WERI-Rb-1 (cell line): ENCODE data around the gene GRIP1.

Experiments
- DNase-seq: peaks from one replicate; pipeline ENCODE4 v3.0.0-alpha.2; 2020
- H3K27ac ChIP-seq: fragments of 250-450 bp; sonication (Bioruptor Pico); 2 replicates; pipeline ENCODE4 v1.5.1; 2020; ENCODE audit warnings: mild to moderate bottlenecking, moderate library complexity
- H3K27me3 ChIP-seq: fragments of 250-450 bp; sonication (Bioruptor Pico); 2 replicates; pipeline ENCODE4 v1.5.1; 2021; ENCODE audit warnings: mild to moderate bottlenecking, low read depth, moderate library complexity; ENCODE audit not compliant: insufficient read depth, severe bottlenecking
- H3K36me3 ChIP-seq: fragments of 250-450 bp; sonication (Bioruptor Pico); 2 replicates; pipeline ENCODE4 v1.5.1; 2020; ENCODE audit warnings: mild to moderate bottlenecking, moderate library complexity
- H3K4me3 ChIP-seq: 2 replicates; pipeline ENCODE4 v1.5.1; 2011; ENCODE audit warnings: low read depth, mild to moderate bottlenecking, control low read depth, low read length
- H3K9me3 ChIP-seq: fragments of 250-450 bp; sonication (Bioruptor Pico); 2 replicates; pipeline ENCODE4 v1.5.1; 2021; ENCODE audit warnings: mild to moderate bottlenecking, moderate library complexity; ENCODE audit not compliant: severe bottlenecking
- TF ChIP-seq, protein P1 (sequence below): IDR thresholded peaks from 2 replicates; pipeline ENCODE4 v1.5.1; 2011; ENCODE audit warnings: low read depth, mild to moderate bottlenecking, control low read depth, inconsistent platforms, low read length

Gene GRIP1

DNA sequence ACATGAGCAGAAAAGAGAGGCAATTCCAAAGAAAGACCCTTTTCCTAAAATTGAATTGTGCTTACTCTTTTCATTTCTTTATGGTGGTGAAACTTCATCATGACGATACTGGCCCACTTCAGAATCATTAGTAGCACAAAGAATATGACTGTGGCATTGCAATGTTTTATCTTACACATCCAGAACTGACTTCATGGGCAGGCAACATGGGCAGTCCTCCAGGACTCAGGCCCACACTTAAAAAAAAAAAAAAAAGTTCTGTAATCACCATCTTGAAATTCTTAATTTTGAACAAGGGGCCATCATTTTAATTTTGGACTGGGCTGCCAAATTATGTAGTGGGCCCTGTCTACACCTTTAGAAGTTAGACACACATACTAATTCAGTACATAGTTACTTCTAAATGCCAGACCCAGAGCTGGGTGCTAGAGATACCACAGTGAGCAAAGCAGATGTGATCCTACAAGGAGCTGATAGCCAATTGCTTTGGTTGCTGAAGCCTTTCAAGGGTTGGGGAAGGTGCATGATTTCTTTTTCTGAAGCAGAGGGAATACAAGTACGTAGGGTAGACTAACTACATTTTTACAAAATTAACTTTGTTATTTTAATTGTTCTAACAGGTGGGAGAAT lies 341.4 kb downstream of the GRIP1 start:
- H3K9me3 ChIP-seq = no peaks in the 10 kb centered on the region

DNA sequence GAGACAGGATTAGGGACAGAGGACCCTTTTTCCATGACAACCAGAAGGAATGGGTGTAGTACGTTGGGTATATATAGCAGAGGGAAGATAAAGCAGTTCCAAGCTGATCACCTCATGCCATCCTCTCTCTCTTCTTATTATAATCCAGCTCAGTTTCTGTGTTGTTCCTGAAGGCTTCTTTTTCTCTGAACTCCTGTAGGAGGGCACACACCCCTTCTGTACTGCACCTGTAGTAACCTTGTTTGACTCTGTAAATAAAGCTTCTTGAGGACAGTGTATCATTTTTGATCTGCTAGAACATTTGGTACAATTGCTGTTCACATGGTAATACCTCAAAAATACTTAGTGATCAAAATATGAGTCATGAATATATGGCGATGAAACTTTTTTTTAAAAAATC lies 343.1 kb downstream of the GRIP1 start:
- Histone ChIP-seq H3K27ac (no peak overlapping the region), H3K27me3 (no peaks in the 10 kb centered on the region), H3K4me3 (no peak overlapping the region), H3K36me3 (peaks cover 3% of the 10 kb centered on the region; the same call in 1 of the 2 replicates), H3K9me3 (no peaks in the 10 kb centered on the region)
- TF ChIP-seq, protein P1, sequence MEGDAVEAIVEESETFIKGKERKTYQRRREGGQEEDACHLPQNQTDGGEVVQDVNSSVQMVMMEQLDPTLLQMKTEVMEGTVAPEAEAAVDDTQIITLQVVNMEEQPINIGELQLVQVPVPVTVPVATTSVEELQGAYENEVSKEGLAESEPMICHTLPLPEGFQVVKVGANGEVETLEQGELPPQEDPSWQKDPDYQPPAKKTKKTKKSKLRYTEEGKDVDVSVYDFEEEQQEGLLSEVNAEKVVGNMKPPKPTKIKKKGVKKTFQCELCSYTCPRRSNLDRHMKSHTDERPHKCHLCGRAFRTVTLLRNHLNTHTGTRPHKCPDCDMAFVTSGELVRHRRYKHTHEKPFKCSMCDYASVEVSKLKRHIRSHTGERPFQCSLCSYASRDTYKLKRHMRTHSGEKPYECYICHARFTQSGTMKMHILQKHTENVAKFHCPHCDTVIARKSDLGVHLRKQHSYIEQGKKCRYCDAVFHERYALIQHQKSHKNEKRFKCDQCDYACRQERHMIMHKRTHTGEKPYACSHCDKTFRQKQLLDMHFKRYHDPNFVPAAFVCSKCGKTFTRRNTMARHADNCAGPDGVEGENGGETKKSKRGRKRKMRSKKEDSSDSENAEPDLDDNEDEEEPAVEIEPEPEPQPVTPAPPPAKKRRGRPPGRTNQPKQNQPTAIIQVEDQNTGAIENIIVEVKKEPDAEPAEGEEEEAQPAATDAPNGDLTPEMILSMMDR = no peak
- DNase-seq = no peak

More for the DNA sequence above, 341.4 kb downstream of the GRIP1 start:
- H3K27ac ChIP-seq = no peak overlapping the region
- DNase-seq = no peak
- TF ChIP-seq, protein P1 = no peak
- H3K27me3 ChIP-seq = no peaks in the 10 kb centered on the region
- H3K36me3 ChIP-seq = no peaks in the 10 kb centered on the region; the same call in 1 of the 2 replicates
- H3K4me3 ChIP-seq = no peak overlapping the region

DNA sequence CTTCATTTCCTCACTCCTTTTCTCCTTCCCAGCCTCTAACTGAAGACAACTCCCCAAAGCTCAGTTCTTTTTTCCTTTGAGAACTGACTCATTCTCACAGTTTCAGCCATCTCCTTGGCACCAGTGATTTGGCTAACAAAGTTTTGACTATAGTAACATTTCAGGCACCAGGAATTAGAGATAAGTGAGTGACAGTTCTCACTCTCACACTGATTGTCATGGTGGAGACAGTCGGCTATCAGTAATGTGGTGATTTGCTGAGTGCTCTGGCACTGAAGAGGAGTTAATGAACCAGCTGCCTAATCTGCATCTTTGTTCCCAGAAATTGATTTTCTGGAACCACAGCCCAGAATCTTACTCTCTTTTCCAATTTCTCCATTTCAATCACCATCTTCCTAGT lies 347.1 kb downstream of the GRIP1 start:
- Histone ChIP-seq H3K27me3 (no peaks in the 10 kb centered on the region), H3K36me3 (peaks cover 3% of the 10 kb centered on the region; the same call in 1 of the 2 replicates), H3K4me3 (no peak overlapping the region), H3K9me3 (no peaks in the 10 kb centered on the region), H3K27ac (no peak overlapping the region)
- DNase-seq = no peak
- TF ChIP-seq, protein P1 = no peak

DNA sequence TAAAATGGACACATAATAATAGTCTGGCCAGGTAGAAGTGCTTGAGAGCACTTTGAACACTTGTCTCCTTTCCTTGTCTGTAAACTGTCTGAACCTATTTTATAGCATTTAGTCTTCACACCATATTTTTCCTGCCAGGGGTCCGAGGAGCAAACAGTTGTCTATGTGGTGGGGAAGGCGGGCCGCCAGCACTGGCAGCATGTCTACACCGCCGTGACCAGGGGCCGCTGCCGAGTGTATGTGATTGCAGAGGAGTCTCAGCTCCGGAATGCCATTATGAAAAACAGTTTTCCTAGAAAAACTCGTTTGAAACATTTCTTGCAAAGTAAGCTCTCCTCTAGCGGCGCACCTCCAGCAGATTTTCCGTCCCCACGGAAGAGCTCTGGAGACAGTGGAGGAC lies 347.9 kb downstream of the GRIP1 start:
- TF ChIP-seq, protein P1 = no peak

DNA sequence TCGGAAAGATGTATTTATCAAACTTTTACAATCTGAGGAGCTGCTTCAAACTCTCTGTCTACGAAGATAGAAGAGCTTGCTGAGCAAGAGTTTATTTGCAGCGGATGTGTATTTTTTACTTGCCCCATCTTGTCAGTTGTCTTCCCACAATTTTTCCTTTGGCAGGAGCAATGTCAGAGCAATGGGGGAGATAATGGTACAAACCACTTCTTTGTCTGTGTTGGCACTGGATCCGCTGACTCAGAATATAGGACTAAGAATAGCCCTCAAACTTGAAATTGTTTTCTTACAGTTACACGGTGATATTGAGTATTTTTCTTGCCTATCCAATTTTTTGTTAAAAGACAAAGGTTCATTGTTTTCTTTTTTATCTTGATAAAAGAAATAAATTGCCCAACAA lies 348.9 kb downstream of the GRIP1 start:
- TF ChIP-seq, protein P1 = no peak

More for the DNA sequence above, 347.9 kb downstream of the GRIP1 start:
- Histone ChIP-seq H3K9me3 (no peaks in the 10 kb centered on the region), H3K4me3 (no peak overlapping the region), H3K27me3 (no peaks in the 10 kb centered on the region), H3K27ac (no peak overlapping the region), H3K36me3 (peaks cover 3% of the 10 kb centered on the region; the same call in 1 of the 2 replicates)
- DNase-seq = no peak

DNA sequence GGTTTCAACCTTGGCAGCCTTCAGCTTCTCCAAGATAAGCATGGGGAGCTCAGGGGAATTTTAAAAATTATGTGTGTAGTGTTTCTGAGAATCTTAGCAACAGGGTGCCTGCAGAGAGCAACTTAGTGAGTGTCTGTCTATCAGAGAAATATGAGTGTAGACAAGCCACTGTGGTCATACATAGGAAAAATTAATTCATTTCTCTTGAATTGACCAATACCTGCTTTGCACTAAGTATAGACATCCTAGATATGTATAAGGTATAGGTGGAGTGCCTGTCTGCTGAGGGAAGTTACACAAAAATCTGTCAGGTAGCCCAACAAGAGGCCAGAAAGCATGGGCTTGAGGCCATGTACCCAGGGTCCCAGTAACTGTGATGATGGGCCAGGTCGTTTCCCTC lies 355.9 kb downstream of the GRIP1 start:
- Histone ChIP-seq H3K36me3 (no peaks in the 10 kb centered on the region), H3K9me3 (no peaks in the 10 kb centered on the region), H3K27me3 (no peaks in the 10 kb centered on the region), H3K27ac (no peak overlapping the region), H3K4me3 (no peak overlapping the region)
- TF ChIP-seq, protein P1 = no peak
- no peak for DNase-seq

More for the DNA sequence above, 348.9 kb downstream of the GRIP1 start:
- H3K36me3 ChIP-seq = peaks cover 3% of the 10 kb centered on the region; the same call in 1 of the 2 replicates
- H3K4me3 ChIP-seq = no peak overlapping the region
- H3K9me3 ChIP-seq = no peaks in the 10 kb centered on the region
- no peak overlapping the region for H3K27ac ChIP-seq
- DNase-seq = no peak
- H3K27me3 ChIP-seq = no peaks in the 10 kb centered on the region
